Erythroblast (primary cell): ENCODE results near the gene RASL12.
"Not testable (repeated sequence)": the region's sequence is repeated elsewhere in the genome, so short reads cannot be mapped to it uniquely, and the experiment has no call there.

Source experiments
- DNase-seq, 2 experiments: peaks; one replicate each; lab custom pipeline; 2025; lab: John Stamatoyannopoulos, UW
- GATA1 ChIP-seq: IDR thresholded peaks from 2 replicates; pipeline ENCODE4 v1.6.1; 2011; ENCODE audit warnings: low read depth, mild to moderate bottlenecking, control low read depth, low read length, moderate library complexity
- POLR2A ChIP-seq: IDR thresholded peaks from 2 replicates; pipeline ENCODE4 v1.6.1; 2011; ENCODE audit warnings: mild to moderate bottlenecking, low read length

RASL12 gene

DNA sequence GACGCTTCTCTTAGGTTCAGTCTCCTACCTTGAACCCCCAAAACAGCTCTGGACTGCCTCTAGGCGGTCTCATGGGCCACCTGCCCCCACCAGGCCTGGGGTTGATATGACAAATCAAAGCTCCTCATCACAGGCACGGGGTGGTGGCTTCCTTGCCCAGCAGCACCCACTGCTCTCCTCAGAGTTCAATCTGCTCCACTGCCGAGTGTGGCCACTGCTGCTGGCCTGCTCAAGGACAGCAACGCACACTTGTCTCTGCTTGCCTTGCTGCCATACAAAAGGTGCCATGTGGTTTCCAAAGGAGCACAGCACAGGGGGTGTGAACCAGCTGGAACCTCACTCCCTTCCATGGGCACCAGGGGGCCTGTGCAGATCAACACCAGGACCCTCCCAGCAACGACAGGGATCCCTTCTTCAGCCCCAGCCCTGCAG lies 18.9 kb upstream of the RASL12 start:
- peak; percentile 10 to 19 for DNase-seq
- no peak for TF ChIP-seq POLR2A
- TF ChIP-seq GATA1 = no peak

DNA sequence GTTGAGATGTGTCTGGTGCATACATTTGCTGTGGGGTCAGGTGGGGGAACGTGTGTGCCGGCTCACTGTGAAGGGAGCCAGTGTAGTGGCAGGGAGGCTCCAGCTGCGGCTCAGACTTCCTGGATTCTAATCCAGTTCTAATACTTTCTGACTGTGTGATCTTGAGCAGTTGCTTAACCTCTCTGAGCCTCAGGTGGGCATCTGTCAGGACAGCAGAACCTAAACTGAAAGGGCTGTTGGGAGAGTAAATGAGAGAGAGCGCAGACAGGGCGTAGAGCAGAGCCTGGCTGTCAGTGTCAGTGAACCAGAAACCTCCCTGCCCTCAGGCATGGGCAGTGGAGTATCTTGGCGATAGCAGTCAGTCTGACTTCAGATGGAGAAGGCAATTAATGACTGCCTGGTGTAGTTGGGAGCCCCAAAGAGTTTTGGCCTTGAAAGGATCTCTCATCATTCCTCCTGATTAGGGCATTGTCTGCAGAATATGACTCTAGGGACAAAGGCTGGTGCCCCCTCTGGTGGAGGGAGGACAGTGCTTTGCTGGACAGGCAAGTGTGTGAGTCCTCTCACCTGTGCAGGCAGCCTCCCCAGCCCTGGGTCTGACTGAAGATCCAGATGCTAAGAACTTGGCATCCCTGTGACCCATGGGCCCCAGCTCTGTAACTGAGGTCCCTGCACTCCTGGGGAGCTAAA lies 18.3 kb upstream of the RASL12 start:
- TF ChIP-seq GATA1 (no peak), POLR2A (no peak)
- DNase-seq = peak; percentile 11 to 26

DNA sequence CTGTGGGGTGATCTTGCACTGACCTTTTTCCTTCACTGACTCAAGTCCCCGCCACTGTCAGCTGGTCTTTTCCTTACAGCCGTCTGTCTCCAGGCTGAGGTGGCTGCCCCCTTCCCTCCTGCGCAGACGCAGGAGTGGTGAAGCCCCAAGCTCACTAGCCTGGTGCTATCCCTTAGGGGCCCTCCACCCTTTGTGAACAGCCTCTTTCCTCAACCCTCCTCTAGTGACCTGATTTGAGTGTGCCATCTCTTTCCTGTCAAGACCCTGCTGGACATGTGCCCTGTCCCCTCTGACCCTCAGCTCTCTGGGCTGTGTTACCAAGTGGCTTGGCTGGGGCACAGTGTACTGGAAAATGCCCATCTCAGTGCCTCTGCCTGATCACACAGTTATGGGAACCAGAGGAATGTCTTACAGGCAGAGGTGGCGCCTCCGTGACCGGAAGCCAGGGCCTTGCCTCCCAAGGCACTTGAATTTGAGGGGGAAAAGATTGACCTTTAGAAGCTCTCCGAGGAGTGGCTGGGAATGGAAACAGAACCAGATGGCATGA lies 17.5 kb upstream of the RASL12 start:
- TF ChIP-seq POLR2A = no peak
- no peak for TF ChIP-seq GATA1
- no peak for DNase-seq

DNA sequence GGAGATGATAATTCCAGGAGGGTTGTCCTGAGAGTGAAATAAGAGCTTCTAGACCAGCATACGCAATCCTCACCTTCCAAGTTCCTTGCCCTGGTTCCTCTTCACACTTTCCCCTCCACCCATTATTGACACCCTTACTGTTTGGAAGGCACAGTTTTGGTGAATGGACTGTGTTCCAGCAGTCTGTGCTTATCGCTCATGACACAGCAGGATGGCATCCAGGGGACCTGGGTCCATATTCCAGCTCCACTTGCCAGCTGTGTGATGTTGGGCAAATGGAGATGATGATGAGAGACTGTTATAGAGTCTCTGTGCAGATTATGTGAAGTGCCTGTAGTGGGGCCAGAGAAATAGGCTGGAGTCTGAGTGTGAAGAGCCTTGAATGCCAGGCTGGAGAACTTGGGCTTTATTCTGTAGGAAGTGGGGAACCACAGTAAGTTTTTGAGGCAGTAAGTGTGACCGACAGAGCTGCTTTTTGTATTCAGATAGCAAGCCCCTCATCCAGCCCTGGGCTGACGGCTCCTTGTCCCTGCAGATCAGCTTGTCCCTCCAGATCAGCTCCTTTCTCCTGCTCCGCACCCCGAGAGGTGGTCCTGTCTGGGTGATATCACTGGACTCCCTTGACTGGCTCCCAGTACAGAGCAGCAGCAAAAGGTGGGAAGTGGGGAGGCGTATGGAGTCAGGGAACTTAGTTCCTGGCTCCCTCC lies 16.9 kb upstream of the RASL12 start:
- DNase-seq = no peak
- TF ChIP-seq POLR2A (no peak), GATA1 (no peak)

DNA sequence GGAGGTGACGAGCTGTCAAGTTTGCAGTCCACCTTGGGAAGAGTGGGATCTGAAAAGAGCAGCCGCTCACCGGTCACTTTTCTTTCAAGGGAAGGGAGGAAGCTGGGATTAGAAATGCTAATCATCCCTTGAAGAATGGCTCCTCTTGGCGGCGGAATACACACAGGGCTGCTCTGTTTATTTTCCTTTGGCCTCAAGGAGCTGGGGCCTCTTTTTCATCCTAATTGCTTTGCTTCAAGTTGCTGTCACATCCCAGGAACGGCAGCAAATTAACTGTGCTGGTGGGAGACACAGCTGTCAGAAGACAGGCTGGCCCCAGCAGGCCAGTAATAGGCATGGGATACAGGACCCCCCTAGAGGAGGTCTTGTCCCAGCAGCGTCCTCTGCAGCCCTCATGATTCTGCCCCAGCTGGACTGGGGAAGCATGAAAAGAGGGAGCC lies 15.5 kb upstream of the RASL12 start:
- TF ChIP-seq POLR2A (no peak), GATA1 (no peak)
- DNase-seq = no peak

DNA sequence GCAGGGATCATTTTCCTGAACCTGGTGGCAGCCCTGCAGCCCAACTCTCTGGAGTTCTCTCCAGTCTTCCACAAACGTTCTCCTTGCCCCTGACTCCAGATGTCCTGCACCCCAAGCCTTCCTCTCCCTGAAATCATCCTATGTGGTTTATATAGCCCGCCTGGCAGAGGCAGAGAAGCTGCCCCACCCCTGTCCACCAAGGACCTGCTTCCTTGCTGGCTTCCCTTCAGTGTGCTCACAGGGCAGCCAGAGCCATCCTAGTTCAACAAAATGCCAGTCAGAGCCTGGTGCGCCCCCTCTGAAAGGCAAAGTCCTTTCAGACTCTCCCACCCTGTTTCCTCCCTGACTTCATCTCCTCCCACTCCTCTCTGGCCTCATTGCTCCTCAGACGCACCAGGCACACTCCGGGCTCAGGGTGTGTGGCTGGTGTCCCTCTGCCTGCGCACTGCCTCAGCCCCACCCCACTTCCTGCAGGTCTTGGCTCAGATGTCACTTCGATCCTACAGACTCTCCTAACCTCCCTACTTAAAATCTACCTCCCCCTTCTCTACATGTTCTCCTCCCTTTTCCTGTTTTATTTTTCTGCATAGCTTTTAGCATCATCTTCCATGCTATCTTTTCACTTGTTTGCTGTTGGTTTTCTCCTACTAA lies 14.6 kb upstream of the RASL12 start:
- TF ChIP-seq POLR2A (no peak), GATA1 (no peak)
- no peak for DNase-seq

DNA sequence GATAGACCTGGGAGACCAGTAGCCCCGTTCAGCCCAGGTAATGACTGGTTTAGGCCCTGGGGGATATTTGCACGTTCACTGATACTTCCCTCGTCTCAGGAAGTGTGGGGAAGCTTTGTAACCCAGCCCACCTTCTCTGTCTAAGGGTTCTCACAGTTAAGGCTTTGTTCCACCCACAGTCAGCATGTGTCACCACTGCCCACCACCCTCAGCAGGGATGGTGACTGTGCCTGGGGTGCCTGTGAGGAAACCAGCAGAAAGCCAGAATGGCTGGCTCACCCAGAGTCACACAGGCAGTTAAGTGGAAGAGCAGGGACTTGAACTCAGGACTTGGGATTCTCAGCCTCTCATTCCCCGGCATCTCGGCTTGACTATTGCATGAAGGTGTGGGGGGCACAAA lies 14.0 kb upstream of the RASL12 start:
- TF ChIP-seq GATA1 = no peak
- no peak for TF ChIP-seq POLR2A
- DNase-seq = no peak

DNA sequence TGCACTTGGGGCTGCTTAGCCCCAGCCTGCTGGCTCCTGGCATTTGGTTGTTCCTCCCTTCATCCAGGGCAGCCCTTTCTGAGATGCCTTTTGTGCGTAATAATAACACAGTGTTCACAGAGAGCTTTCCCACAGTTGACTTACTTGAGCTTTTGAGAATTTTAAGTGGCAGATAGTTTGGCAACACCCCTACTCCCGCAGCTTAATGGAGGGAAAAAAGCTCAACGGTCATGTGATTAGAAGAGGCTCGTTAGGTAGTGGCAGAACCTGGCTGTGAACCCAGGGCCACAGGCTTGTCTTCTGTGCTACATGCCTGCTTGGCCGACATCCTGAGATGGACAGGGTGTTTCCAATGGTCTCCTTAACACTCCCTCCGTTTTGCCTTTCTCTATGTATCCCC lies 13.5 kb upstream of the RASL12 start:
- TF ChIP-seq GATA1 (no peak), POLR2A (no peak)
- no peak for DNase-seq

DNA sequence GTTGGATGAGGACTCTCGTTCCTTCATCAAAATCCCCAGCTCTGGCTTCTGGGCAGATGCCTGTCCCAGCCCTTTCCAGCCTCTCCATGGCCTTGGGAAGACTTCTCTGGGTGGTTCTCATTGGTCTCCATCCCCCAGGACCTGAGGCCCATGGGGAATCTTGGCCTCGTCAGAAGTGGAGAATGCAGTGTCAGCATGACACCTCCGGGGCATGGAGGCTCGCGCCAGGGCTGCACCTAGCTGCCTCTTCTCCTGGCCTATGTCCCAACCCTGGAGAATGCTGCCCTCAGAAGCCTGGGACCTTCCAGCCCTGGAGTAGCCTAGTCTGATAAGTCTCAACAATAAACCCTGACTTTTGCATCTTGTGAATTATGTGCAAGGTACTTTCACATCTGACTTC lies 11.8 kb upstream of the RASL12 start:
- TF ChIP-seq POLR2A (no peak), GATA1 (no peak)
- DNase-seq = no peak

DNA sequence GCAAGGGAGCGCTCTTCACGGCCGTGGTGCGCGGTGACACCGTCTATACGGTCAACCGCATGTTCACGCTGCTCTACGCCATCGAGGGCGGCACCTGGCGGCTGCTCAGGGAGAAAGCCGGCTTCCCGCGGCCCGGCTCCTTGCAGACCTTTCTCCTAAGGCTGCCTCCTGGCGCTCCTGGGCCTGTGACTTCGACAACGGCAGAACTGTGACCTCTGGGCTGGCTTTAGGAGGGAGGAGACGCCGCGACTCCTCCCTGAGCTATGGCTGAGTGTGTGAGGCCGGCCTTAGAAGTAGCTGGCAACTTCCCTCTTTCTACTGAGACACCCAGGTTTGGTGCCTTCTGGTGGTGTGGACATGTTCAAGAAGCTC lies 10.2 kb upstream of the RASL12 start:
- TF ChIP-seq POLR2A (no peak), GATA1 (no peak)
- peak; percentile 55 for DNase-seq

DNA sequence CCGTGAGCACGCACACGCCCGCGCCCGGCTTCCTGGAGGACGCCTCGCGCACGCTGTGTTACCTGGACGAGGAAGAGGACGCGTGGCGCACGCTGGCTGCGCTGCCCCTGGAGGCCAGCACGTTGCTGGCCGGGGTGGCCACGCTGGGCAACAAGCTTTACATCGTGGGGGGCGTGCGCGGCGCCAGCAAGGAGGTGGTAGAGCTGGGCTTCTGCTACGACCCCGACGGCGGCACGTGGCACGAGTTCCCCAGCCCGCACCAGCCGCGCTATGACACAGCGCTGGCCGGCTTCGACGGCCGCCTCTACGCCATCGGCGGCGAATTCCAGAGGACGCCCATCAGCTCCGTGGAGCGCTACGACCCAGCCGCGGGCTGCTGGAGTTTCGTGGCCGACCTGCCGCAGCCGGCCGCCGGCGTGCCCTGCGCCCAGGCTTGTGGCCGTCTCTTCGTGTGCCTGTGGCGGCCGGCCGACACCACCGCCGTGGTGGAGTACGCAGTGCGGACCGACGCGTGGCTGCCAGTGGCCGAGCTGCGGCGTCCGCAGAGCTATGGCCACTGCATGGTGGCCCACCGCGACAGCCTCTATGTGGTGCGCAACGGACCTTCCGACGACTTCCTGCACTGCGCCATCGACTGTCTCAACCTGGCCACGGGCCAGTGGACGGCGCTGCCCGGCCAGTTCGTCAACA lies 9.6 kb upstream of the RASL12 start:
- TF ChIP-seq POLR2A = no peak
- TF ChIP-seq GATA1 = no peak
- no peak for DNase-seq

DNA sequence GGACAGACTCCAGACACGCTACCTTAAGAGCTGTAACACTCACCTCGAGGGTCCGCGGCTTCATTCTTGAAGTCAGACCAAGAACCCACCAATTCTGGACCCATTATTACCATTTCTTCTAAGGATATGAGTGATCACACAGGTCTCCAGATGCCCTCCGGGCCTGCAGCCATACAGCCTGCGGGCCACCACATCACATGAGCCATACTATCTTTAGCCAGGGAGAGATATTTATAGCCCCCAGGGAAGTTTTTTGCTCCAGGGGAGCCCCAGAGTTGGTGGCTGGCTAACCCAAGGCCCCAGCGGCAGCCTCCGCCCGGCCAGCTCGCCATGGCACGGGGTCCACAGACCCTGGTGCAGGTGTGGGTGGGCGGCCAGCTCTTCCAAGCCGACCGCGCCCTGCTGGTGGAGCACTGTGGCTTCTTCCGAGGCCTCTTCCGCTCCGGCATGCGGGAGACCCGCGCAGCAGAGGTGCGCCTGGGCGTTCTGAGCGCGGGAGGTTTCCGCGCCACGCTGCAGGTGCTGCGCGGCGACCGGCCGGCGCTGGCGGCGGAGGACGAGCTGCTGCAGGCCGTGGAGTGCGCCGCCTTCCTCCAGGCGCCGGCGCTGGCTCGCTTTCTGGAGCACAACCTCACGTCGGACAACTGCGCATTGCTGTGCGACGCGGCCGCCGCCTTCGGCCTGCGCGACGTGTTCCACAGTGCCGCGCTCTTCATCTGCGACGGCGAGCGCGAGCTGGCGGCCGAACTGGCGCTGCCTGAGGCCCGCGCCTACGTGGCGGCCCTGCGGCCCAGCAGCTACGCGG lies 8.9 kb upstream of the RASL12 start, which contains the start of gene KBTBD13:
TSS of gene KBTBD13 (plus strand) at position 261 of the 805 bp plus-strand sequence. CDS start at position 331, 70 bp downstream.
- TF ChIP-seq POLR2A (no peak), GATA1 (no peak)
- DNase-seq = no peak

DNA sequence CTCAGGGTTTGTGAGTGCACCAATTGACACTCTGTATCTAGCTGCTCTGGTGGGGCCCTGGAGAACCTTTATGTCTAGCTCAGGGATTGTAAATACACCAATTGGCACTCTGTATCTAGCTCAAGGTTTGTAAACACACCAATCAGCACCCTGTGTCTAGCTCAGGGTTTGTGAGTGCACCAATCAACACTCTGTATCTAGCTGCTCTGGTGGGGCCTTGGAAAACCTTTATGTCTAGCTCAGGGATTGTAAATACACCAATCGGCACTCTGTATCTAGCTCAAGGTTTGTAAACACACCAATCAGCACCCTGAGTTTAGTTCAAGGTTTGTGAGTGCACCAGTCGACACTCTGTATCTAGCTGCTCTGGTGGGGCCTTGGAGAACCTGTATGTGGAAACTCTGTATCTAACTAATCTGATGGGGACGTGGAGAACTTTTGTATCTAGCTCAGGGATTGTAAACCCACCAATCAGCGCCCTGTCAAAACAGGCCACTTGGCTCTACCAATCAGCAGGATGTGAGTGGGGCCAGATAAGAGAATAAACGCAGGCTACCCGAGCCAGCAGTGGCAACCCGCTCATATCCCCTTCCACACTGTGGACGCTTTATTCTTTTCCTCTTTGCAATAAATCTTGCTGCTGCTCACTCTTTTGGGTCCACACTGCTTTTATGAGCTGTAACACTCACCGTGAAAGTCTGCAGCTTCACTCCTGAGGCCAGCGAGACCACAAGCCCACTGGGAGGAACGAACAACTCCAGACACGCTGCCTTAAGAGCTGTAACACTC lies 8.0 kb upstream of the RASL12 start:
- DNase-seq = not testable (repeated sequence)

DNA sequence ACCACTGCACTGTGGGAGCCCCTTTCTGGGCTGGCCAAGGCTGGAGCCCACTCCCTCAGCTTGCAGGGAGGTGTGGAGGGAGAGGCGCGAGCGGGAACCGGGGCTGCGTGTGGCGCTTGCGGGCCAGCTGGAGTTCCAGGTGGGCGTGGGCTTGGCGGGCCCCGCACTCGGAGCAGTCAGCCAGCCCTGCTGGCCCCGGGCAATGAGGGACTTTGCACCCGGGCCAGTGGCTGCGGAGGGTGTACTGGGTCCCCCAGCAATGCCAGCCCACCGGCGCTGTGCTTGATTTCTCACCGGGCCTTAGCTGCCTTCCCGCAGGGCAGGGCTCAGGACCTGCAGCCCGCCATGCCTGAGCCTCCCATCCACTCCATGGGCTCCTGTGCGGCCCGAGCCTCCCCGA lies 7.2 kb upstream of the RASL12 start:
- DNase-seq = not testable (repeated sequence)
